A549 treated with AZD2906 at 1 μM for 4 hours (cell line): Measurements from ENCODE around the gene XAB2. TPM values are rescaled to one million over a fixed set of nuclear protein-coding genes. Genes with fewer than 3 reads are reported as not detected.

Experiments
- total RNA-seq: library from RNA; stranded (reverse); fragments of 200-300 nt; extraction: Qiagen RNA extraction; gene quantifications from 5 replicates; pipeline ENCODE4 v1.2.3, GENCODE V29; 2022

The XAB2 gene
- total RNA-seq: 23.5 to 28.2 TPM (median 27.6 TPM) in 5 replicates

DNA sequence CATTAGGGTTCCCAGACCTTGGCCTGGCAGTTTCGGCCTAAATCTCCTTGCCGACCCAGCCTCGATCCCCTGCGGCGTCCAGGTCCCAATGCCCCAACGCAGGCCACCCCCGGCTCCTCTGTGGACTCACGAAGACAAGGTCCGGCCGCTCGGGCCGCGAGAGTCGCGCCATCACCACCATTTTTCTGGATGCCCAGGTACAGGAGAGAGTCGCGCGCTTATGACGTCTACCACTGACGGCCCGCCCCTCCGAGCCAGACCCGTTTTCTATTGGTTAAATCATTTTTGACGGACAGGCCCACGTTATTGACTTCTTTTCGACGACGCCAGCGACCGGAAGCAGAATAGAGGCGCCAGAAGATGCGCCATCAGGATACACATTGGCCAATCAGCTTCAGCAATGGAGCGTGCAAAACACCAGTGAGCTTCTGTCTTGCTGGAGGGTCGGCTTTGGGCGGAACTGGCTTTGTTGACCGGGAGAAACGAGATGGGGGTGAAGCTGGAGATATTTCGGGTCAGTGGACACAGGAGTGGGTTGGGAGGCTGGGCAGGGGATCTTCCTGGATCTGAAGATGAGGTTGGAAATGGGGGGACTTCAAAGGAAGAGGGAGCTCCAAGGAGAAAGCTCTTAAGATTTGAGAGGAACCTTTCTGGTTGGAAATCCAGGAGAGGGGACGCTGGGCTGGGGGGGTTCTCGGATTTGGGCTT, at the start of gene XAB2, which contains the start of gene PET100:
Gene XAB2 (minus strand): TSS at position 199 of the 708 bp plus-strand sequence. CDS start 18 bp downstream, at position 181.
Gene PET100 (plus strand): TSS at position 447 of the 708 bp plus-strand sequence. CDS start 41 bp downstream, at position 488.

DNA sequence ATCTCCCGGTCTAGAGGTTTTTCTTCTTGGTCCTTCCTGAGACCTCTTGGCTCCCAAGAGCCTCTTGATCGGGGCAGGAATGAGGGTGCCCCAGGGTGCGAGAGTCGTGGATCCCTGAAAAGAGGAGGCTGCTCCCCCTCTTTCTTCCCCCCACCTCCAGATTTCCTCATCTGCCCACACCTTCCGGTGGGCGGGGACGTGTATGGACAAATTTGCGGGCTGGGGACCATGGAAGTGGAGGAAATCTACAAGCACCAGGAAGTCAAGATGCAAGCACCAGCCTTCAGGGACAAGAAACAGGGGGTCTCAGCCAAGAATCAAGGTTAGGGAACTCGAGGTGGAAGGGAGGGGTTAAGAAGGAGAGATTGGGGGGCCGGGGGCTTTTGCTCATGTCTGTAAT, 47.5 kb upstream of the XAB2 start, which contains the start of gene MCEMP1:
Gene MCEMP1 (plus strand): TSS at position 237 of the 400 bp plus-strand sequence. CDS start 31 bp downstream, at position 268.

DNA sequence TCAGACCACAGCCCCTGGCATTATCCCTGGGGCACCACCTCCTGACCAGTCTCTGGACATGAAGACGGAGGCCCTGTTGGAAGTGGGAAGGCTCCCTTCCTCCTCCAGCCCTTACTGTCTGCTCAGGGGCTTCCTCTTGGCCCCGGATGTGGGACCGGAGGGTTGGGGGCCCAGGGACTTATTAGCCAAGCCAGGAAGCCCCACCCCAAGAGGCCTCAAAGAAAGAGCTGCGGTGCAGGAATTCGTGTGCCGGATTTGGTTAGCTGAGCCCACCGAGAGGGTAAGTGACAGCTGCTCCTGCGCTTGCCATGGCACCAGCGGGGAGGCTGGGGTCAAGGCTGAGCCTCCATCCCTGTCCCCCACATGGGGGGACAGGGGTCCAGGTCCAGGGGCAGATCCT, 39.5 kb upstream of the XAB2 start, which contains the start of gene RETN:
Gene RETN (plus strand): TSS at position 208 of the 400 bp plus-strand sequence. CDS start 278 bp downstream, outside the sequence.

DNA sequence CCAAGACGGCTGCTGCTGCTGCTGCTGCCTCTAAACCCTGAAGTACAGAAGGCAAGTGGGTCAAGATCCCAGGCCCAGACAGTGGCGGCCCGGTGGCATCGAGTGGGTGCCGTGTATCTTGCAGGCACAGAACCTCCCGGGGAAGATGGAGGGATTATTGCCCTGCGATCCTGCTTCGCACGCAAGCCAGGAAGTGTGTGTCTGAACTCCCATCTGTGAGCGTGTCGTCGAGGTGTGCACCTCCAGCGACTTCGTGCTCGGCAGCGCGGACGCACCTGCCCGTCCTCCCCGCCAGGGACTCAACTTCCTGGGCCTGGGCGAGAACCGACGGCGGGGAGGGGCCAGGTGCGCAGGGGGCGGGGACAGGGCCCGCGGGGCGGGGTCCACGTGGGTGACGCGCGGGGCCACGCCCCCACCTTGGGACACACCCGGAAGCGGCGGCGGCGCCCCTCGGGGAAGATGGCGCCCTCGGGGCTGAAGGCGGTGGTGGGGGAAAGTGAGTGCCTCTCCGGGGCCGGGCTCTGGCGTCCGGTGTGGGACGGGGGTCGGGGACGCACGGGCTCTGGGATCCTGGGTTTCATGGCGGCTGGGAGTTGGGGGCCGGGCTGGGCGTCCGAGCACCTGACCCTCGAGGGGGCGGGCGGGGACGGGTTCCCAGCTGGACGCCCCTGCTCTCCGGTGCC, 7.5 kb upstream of the XAB2 start, which contains the start of gene STXBP2:
Gene STXBP2 (plus strand): TSS at position 420 of the 683 bp plus-strand sequence. CDS start 40 bp downstream, at position 460.

DNA sequence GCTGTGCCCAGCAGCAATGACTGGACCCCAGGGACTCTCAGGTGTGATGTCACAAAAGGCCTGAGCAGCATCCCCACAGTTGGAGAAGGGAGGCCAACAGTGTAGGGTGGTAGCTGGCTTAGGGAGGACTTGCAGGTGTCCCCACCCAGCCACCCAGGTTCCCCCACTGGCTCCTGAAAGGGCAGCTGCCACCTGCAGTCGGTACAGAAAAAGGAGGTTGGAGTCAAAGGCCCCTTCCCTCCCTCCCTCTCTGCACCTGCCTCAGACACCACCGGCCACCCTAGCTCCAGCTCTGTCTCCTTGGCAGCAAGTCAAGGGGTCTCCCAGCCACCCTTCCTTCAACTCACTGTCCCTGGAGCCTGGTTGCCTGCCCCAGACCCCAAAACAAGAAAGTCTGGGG, 4.4 kb upstream of the XAB2 start, which contains the start of gene PCP2:
Gene PCP2 (minus strand): TSS at position 22 of the 400 bp plus-strand sequence. CDS start 262 bp downstream, outside the sequence.

DNA sequence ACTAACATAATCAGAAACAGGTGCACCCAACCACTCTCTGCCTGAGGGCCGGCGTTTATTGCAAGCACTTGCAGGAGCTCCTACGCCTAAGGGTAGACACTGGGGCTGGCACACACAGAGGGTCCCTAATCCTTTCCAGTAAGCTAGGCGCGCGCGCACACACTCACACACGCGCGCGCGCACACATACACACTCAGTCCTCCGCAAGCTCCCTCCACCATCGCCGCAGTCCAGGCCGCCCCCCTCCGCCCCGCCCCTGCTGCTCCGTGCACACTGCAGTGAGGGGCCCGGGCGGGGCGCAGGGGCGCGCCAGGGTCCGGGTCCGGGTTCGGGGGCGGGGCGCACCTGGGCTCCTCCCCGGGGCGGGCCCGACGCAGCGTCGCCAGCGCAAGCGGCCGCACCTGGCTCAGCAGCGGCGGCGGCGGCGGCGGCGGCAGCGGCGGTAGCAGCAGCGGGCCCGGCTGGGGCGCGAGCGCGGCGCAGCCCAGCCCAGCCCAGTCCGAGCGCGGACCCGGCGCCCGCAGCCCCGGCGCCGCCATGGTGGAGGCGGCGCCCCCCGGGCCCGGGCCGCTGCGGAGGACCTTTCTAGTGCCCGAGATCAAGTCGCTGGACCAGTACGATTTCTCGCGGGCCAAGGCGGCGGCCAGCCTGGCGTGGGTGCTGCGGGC, 33.7 kb downstream of the XAB2 start, which contains the start of gene CAMSAP3:
Gene CAMSAP3 (plus strand): TSS at position 398 of the 668 bp plus-strand sequence. CDS start 140 bp downstream, at position 538.

Other genes starting within 250 kb of the XAB2 start
- gene PEX11G, start 140.5 kb downstream of the XAB2 start, total RNA-seq: 2.0 to 2.4 TPM (median 2.1 TPM) in 5 replicates
- 16.8 to 19.5 TPM (median 18.6 TPM) in 5 replicates for gene ZNF358, start 113.4 kb downstream of the XAB2 start, total RNA-seq
- 7.4 to 13.1 TPM (median 11.5 TPM) in 5 replicates for gene MCOLN1, start 106.9 kb downstream of the XAB2 start, total RNA-seq
- gene PNPLA6, start 93.8 kb downstream of the XAB2 start, total RNA-seq: 28.0 to 34.4 TPM (median 33.8 TPM) in 5 replicates
- gene CAMSAP3, start 33.7 kb downstream of the XAB2 start, total RNA-seq: 4.8 to 6.6 TPM (median 6.4 TPM) in 5 replicates
- 47.0 to 60.6 TPM (median 52.7 TPM) in 5 replicates for gene PET100, start 248 bp upstream of the XAB2 start, total RNA-seq
- 0.23 TPM in 1 of 5 replicates, not detected in the others for gene PCP2, start 4.2 kb upstream of the XAB2 start, total RNA-seq
- gene STXBP2, start 7.6 kb upstream of the XAB2 start, total RNA-seq: 31.5 to 43.4 TPM (median 41.1 TPM) in 5 replicates
- gene RETN, start 39.5 kb upstream of the XAB2 start, total RNA-seq: not detected in 5 replicates
- not detected in 5 replicates for gene MCEMP1, start 47.5 kb upstream of the XAB2 start, total RNA-seq
- gene TRAPPC5, start 51.3 kb upstream of the XAB2 start, total RNA-seq: 38.4 to 108 TPM (median 106 TPM) in 5 replicates
- not detected in 5 replicates for gene FCER2, start 72.6 kb upstream of the XAB2 start, total RNA-seq
- gene CLEC4G, start 102.6 kb upstream of the XAB2 start, total RNA-seq: not detected in 5 replicates
- not detected in 5 replicates for gene CD209, start 118.0 kb upstream of the XAB2 start, total RNA-seq
- not detected in 5 replicates for gene CLEC4M, start 133.7 kb upstream of the XAB2 start, total RNA-seq
- gene EVI5L, start 200.7 kb upstream of the XAB2 start, total RNA-seq: 1.3 to 1.9 TPM (median 1.5 TPM) in 5 replicates
- 0.28 to 0.51 TPM (median 0.39 TPM) in 5 replicates for gene PRR36, start 244.8 kb upstream of the XAB2 start, total RNA-seq